SK-N-SH treated with all-trans-retinoic acid at 6 μM for 48 hours (cell line): ENCODE measurements around the gene DGKI.

Experiments used
- ATAC-seq: fragments of 200-7000 bp; cut with Tn5 transposase; 3 replicates; pipeline ENCODE4 v1.9.1; 2020; ENCODE audit warnings: mild to moderate bottlenecking, moderate library complexity
- ARNTL ChIP-seq: fragments of 450-650 bp; formaldehyde crosslinking; IDR thresholded peaks from 2 replicates; pipeline ENCODE4 v1.5.0; 2020; ENCODE audit warnings: low read depth, mild to moderate bottlenecking, moderate library complexity, borderline replicate concordance
- BACH2 ChIP-seq: fragments of 250-450 bp; sonication (Bioruptor Pico); IDR thresholded peaks from 2 replicates; pipeline ENCODE4 v1.9.0; 2021; ENCODE audit warnings: mild to moderate bottlenecking, borderline replicate concordance
- CSDC2 ChIP-seq: fragments of 250-450 bp; sonication (Bioruptor Pico); IDR thresholded peaks from 2 replicates; pipeline ENCODE4 v1.5.0; 2020; ENCODE audit warnings: mild to moderate bottlenecking, moderate library complexity
- ESRRG ChIP-seq: fragments of 250-450 bp; sonication (Bioruptor Pico); IDR thresholded peaks from 2 replicates; pipeline ENCODE4 v1.6.1; 2021; ENCODE audit warnings: mild to moderate bottlenecking
- ISL1 ChIP-seq: fragments of 250-450 bp; sonication (Bioruptor Pico); IDR thresholded peaks from 2 replicates; pipeline ENCODE4 v2.1.2; 2022; ENCODE audit warnings: mild to moderate bottlenecking, moderate library complexity
- OSR1 ChIP-seq: fragments of 250-450 bp; sonication (Bioruptor Pico); IDR thresholded peaks from 2 replicates; pipeline ENCODE4 v1.8.0; 2022; ENCODE audit warnings: moderate library complexity, mild to moderate bottlenecking, inconsistent platforms
- PPARA ChIP-seq: fragments of 250-450 bp; sonication (Bioruptor Pico); IDR thresholded peaks from 2 replicates; pipeline ENCODE4 v1.5.0; 2020; ENCODE audit warnings: mild to moderate bottlenecking, borderline replicate concordance
- RARB ChIP-seq: fragments of 250-450 bp; sonication (Bioruptor Pico); IDR thresholded peaks from 2 replicates; pipeline ENCODE4 v1.8.0; 2021; ENCODE audit warnings: mild to moderate bottlenecking, moderate library complexity
- SNAI2 ChIP-seq: fragments of 250-450 bp; sonication (Bioruptor Pico); IDR thresholded peaks from 2 replicates; pipeline ENCODE4 v1.5.0; 2020; ENCODE audit warnings: mild to moderate bottlenecking, moderate library complexity
- TCF4 ChIP-seq: fragments of 250-450 bp; sonication (Bioruptor Pico); IDR thresholded peaks from 2 replicates; pipeline ENCODE4 v1.8.0; 2021; ENCODE audit warnings: mild to moderate bottlenecking, moderate library complexity, borderline replicate concordance
- TOX ChIP-seq: fragments of 250-450 bp; sonication (Bioruptor Pico); IDR thresholded peaks from 2 replicates; pipeline ENCODE4 v1.8.0; 2021; ENCODE audit warnings: mild to moderate bottlenecking, moderate library complexity, borderline replicate concordance
- ZC3H10 ChIP-seq: fragments of 250-450 bp; sonication (Bioruptor Pico); IDR thresholded peaks from 2 replicates; pipeline ENCODE4 v1.5.1; 2021; ENCODE audit warnings: mild to moderate bottlenecking, moderate library complexity
- ZFP3 ChIP-seq: fragments of 250-450 bp; sonication (Bioruptor Pico); IDR thresholded peaks from 2 replicates; pipeline ENCODE4 v1.5.0; 2020; ENCODE audit warnings: mild to moderate bottlenecking, moderate library complexity
- ZFP30 ChIP-seq: fragments of 450-650 bp; formaldehyde crosslinking; IDR thresholded peaks from 2 replicates; pipeline ENCODE4 v1.5.0; 2022; ENCODE audit warnings: mild to moderate bottlenecking, moderate library complexity
- ZNF565 ChIP-seq: fragments of 450-650 bp; formaldehyde crosslinking; conservative IDR thresholded peaks from 2 replicates; pipeline ENCODE4 v1.5.0; 2020; ENCODE audit warnings: low read depth, mild to moderate bottlenecking, moderate library complexity
- ZNF70 ChIP-seq: fragments of 450-650 bp; formaldehyde crosslinking; IDR thresholded peaks from 2 replicates; pipeline ENCODE4 v1.5.0; 2020; ENCODE audit warnings: mild to moderate bottlenecking, moderate library complexity
- TF ChIP-seq, protein P1 (sequence below): fragments of 250-450 bp; sonication (Bioruptor Pico); IDR thresholded peaks from 2 replicates; pipeline ENCODE4 v1.5.1; 2021; ENCODE audit warnings: mild to moderate bottlenecking, moderate library complexity
- TF ChIP-seq, protein P2 (sequence below): fragments of 250-450 bp; sonication (Bioruptor Pico); IDR thresholded peaks from 2 replicates; pipeline ENCODE4 v1.5.1; 2020; ENCODE audit warnings: low read depth, mild to moderate bottlenecking, moderate library complexity
- TF ChIP-seq, protein P3 (sequence below): fragments of 250-450 bp; sonication (Bioruptor Pico); IDR thresholded peaks from 2 replicates; pipeline ENCODE4 v1.8.0; 2021; ENCODE audit warnings: low read depth, mild to moderate bottlenecking, moderate library complexity, borderline replicate concordance
- TF ChIP-seq, protein P4 (sequence below): fragments of 250-450 bp; sonication (Bioruptor Pico); IDR thresholded peaks from 2 replicates; pipeline ENCODE4 v1.8.0; 2020; ENCODE audit warnings: mild to moderate bottlenecking, moderate library complexity, borderline replicate concordance
- TF ChIP-seq, protein P5 (sequence below): fragments of 250-450 bp; sonication (Bioruptor Pico); IDR thresholded peaks from 2 replicates; pipeline ENCODE4 v1.5.0; 2020; ENCODE audit warnings: mild to moderate bottlenecking, moderate library complexity

Gene DGKI

DNA sequence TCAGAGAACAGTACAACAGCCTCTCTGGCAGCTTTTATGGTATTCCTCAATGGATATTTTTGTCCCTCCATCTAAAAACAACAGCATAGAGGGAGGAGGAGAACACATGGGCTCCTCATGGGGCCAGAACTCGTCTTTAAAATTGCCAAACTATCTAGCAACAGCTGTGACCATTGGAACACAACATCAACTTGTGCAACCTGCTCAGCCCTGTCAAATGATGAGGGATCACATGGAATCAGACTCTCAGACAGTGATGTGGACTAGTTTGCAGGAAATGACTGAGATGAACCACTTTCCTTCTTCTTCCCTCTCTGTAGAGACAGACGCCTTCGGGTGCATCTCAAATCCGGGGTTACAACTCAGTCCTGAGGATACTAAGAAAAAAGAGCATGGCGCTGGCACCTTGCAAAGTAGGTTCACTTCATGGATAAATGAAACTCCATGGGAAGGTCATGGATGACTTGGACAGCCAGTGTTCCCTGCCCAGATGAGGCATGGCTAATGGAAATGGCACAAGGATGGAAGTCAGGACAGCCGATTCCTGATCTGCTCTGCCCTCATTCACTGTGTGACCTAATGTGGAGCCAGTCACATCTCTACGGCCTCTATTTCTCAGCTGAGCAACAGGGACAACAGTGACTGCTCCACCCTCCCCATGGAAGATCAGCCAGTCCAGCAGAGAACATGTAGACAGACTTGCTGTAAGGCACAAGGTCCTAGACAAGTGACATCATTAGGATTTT, 24.6 kb upstream of the DGKI start:
- no peak for ATAC-seq
- TF ChIP-seq ESRRG (CRISPR knock-in tag) (no peak), BACH2 (CRISPR knock-in tag) (no peak), ZNF565 (CRISPR knock-in tag) (no peak), ZNF70 (no peak), SNAI2 (CRISPR knock-in tag) (no peak), ZC3H10 (no peak), ISL1 (CRISPR knock-in tag) (no peak), TOX (CRISPR knock-in tag) (no peak), ZFP3 (no peak), CSDC2 (no peak), OSR1 (no peak)
- TF ChIP-seq, protein P1, sequence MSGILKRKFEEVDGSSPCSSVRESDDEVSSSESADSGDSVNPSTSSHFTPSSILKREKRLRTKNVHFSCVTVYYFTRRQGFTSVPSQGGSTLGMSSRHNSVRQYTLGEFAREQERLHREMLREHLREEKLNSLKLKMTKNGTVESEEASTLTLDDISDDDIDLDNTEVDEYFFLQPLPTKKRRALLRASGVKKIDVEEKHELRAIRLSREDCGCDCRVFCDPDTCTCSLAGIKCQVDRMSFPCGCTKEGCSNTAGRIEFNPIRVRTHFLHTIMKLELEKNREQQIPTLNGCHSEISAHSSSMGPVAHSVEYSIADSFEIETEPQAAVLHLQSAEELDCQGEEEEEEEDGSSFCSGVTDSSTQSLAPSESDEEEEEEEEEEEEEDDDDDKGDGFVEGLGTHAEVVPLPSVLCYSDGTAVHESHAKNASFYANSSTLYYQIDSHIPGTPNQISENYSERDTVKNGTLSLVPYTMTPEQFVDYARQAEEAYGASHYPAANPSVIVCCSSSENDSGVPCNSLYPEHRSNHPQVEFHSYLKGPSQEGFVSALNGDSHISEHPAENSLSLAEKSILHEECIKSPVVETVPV (CRISPR knock-in tag) = no peak
- TF ChIP-seq, protein P2, sequence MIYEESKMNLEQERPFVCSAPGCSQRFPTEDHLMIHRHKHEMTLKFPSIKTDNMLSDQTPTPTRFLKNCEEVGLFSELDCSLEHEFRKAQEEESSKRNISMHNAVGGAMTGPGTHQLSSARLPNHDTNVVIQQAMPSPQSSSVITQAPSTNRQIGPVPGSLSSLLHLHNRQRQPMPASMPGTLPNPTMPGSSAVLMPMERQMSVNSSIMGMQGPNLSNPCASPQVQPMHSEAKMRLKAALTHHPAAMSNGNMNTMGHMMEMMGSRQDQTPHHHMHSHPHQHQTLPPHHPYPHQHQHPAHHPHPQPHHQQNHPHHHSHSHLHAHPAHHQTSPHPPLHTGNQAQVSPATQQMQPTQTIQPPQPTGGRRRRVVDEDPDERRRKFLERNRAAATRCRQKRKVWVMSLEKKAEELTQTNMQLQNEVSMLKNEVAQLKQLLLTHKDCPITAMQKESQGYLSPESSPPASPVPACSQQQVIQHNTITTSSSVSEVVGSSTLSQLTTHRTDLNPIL (CRISPR knock-in tag) = no peak
- TF ChIP-seq, protein P3, sequence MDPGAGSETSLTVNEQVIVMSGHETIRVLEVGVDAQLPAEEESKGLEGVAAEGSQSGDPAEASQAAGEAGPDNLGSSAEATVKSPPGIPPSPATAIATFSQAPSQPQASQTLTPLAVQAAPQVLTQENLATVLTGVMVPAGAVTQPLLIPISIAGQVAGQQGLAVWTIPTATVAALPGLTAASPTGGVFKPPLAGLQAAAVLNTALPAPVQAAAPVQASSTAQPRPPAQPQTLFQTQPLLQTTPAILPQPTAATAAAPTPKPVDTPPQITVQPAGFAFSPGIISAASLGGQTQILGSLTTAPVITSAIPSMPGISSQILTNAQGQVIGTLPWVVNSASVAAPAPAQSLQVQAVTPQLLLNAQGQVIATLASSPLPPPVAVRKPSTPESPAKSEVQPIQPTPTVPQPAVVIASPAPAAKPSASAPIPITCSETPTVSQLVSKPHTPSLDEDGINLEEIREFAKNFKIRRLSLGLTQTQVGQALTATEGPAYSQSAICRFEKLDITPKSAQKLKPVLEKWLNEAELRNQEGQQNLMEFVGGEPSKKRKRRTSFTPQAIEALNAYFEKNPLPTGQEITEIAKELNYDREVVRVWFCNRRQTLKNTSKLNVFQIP (CRISPR knock-in tag) = no peak

DNA sequence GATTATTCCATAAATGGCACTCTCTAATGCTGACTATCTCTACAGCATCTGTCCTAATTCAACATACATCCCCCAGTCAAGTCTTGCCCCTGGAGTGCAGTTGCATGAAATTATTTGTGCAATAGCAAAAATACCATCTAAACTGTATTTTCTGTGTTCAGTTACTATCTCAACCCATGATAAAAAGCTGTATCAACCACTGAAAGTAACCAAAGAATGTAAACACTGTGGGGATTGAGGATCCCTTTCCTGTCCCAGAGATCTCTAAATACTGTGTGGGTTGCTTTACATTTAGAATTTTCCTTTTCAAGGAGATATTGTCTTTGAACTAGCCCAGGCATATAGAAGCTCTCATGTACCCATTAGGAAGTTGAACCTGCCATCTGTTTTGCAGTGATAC, 23.9 kb upstream of the DGKI start:
- no peak for ATAC-seq
- TF ChIP-seq TCF4 (CRISPR knock-in tag) (no peak), ZC3H10 (no peak), TOX (CRISPR knock-in tag) (no peak), ESRRG (CRISPR knock-in tag) (no peak), BACH2 (CRISPR knock-in tag) (no peak), RARB (no peak), ARNTL (no peak), PPARA (CRISPR knock-in tag) (no peak), ZFP3 (no peak), ZFP30 (CRISPR knock-in tag) (no peak), OSR1 (no peak)
- TF ChIP-seq, protein P1 (CRISPR knock-in tag) = no peak
- TF ChIP-seq, protein P4, sequence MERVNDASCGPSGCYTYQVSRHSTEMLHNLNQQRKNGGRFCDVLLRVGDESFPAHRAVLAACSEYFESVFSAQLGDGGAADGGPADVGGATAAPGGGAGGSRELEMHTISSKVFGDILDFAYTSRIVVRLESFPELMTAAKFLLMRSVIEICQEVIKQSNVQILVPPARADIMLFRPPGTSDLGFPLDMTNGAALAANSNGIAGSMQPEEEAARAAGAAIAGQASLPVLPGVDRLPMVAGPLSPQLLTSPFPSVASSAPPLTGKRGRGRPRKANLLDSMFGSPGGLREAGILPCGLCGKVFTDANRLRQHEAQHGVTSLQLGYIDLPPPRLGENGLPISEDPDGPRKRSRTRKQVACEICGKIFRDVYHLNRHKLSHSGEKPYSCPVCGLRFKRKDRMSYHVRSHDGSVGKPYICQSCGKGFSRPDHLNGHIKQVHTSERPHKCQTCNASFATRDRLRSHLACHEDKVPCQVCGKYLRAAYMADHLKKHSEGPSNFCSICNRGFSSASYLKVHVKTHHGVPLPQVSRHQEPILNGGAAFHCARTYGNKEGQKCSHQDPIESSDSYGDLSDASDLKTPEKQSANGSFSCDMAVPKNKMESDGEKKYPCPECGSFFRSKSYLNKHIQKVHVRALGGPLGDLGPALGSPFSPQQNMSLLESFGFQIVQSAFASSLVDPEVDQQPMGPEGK (CRISPR knock-in tag) = no peak
- TF ChIP-seq, protein P3 (CRISPR knock-in tag) = no peak
- TF ChIP-seq, protein P2 (CRISPR knock-in tag) = no peak
- TF ChIP-seq, protein P5, sequence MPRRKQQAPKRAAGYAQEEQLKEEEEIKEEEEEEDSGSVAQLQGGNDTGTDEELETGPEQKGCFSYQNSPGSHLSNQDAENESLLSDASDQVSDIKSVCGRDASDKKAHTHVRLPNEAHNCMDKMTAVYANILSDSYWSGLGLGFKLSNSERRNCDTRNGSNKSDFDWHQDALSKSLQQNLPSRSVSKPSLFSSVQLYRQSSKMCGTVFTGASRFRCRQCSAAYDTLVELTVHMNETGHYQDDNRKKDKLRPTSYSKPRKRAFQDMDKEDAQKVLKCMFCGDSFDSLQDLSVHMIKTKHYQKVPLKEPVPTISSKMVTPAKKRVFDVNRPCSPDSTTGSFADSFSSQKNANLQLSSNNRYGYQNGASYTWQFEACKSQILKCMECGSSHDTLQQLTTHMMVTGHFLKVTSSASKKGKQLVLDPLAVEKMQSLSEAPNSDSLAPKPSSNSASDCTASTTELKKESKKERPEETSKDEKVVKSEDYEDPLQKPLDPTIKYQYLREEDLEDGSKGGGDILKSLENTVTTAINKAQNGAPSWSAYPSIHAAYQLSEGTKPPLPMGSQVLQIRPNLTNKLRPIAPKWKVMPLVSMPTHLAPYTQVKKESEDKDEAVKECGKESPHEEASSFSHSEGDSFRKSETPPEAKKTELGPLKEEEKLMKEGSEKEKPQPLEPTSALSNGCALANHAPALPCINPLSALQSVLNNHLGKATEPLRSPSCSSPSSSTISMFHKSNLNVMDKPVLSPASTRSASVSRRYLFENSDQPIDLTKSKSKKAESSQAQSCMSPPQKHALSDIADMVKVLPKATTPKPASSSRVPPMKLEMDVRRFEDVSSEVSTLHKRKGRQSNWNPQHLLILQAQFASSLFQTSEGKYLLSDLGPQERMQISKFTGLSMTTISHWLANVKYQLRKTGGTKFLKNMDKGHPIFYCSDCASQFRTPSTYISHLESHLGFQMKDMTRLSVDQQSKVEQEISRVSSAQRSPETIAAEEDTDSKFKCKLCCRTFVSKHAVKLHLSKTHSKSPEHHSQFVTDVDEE (CRISPR knock-in tag) = no peak
- TF ChIP-seq, all 23 proteins: peak for 0
